ENCODE results near the gene TYMP.

The TYMP gene

GRCh38 chr22:50485221-50486131, 44.3 kb downstream of the TYMP start:
- FAIRE-seq (peak; percentile 61), DNase-seq (ENCODE audit: low spot score) (no peak)

- no peak for FAIRE-seq
- no peak for DNase-seq (ENCODE audit: low spot score)
These were observed 45.6 kb downstream of the TYMP start for GRCh38 chr22:50483977-50484853.

GRCh38 chr22:50483556-50483955, 46.3 kb downstream of the TYMP start:
- DNase-seq (ENCODE audit: low spot score) (no peak), FAIRE-seq (no peak)

DNA sequence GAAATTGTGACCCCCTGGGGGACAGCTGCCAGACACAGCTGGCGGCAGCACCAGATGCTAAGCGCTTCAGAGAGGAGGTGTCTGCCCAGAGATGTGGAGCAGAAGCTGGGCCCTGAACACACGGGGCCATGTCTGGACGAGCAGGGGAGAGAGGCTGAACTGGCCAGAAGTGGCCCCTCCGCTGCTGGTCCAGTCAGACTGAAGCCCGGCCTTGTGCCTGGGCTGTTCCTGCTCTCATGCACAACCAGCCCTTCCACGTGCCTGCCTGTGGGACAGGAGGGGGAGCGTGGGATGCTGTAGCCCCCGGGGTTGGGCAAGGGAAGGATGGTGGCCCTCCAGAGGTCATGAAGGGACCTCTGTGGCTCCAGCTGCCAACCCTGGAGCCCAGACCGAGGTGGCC, 46.7 kb downstream of the TYMP start:
- DNase-seq (ENCODE audit: low spot score), result no peak
- FAIRE-seq, result no peak

- no peak for DNase-seq (ENCODE audit: low spot score)
- peak; percentile 27 for FAIRE-seq
These were observed 47.4 kb downstream of the TYMP start for GRCh38 chr22:50482107-50483074.

DNA sequence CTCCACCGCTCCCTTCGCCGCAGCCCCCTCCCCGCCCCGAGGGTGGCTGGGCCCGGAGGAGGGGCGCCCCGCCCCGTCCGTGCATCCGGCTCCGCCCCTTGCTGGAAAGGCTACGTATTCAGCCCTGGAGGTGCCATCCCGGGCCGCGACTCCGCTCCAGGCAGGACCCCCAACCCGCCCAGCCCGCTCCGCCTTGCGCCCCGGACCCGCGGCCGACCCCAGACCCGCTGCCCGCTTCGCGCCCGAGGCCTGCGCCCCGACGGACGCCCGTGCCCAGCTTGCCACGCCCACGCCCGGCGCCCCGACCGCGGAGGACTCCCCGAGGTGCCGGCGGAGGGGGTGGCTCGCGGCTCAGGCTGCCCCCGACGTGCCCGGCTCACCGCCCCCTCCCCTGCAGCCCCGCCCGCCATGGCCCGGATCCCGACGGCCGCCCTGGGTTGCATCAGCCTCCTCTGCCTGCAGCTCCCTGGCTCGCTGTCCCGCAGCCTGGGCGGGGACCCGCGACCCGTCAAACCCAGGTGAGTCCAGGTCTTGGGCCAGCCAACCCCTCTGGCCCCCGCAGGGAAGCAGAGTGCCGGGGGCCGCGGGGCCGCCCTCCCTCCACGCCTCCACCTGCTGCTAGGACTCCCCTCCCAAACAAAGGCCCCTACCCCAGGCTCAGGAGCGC, 48.2 kb downstream of the TYMP start, which contains the start of gene ADM2:
Gene ADM2 (plus strand): TSS at position 104 of the 667 bp plus-strand sequence. CDS start 305 bp downstream, at position 409.
- DNase-seq (ENCODE audit: low spot score), result peak; percentile 87
- no peak for FAIRE-seq

GRCh38 chr22:50481045-50481439, 48.8 kb downstream of the TYMP start:
- no peak for DNase-seq (ENCODE audit: low spot score)
- no peak for FAIRE-seq

DNA sequence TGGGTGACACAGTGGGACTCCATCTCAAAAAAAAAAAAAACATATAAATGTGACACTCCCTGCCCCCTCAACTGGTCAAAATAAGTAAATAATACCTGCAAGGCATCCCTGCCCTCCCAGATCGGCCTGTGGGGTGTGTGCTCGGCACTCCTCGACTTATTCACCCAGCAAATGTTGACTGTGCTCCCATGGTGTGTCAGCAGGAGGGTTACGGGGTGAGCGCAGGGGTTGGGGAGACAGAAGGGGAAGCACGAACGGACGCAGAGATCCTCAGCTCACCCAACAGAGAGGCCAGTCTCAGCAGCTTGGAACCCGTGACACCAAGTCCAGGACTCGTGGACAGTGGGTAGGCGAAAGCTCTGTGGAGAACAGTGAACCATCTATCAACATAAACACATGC, 50.1 kb downstream of the TYMP start:
- no peak for FAIRE-seq
- no peak for DNase-seq (ENCODE audit: low spot score)

GRCh38 chr22:50477923-50478322, 51.9 kb downstream of the TYMP start:
- DNase-seq (ENCODE audit: low spot score) (no peak), FAIRE-seq (no peak)

- no peak for FAIRE-seq
These were observed 52.9 kb downstream of the TYMP start for GRCh38 chr22:50476868-50477267.

More at GRCh38 chr22:50476868-50477267, 52.9 kb downstream of the TYMP start:
- no peak for DNase-seq (ENCODE audit: low spot score)
